A375 (cell line): ENCODE results near the gene ZNF500. TPM values are rescaled to one million over a fixed set of nuclear protein-coding genes. Genes with fewer than 3 reads are reported as not detected.

Experiments used
- small RNA-seq: library from RNA; depleted of rRNA; stranded (forward); fragments of <200 nt; gene quantifications from one replicate; pipeline ENCODE3, GENCODE V24; 2014
- total RNA-seq: library from RNA; depleted of rRNA; stranded (reverse); fragments of >200 nt; shearing (Covaris generic); gene quantifications from 2 replicates; pipeline ENCODE4 v1.2.3, GENCODE V29; 2014; rRNA removed

The ZNF500 gene
- 7.8 and 8.6 TPM in 2 replicates for total RNA-seq

GRCh38 chr16:4766875-4767628 is at the start of gene ZNF500:
ZNF500 (minus strand) TSS chr16:4767162; CDS start chr16:4765978, 1,184 bp downstream.

DNA sequence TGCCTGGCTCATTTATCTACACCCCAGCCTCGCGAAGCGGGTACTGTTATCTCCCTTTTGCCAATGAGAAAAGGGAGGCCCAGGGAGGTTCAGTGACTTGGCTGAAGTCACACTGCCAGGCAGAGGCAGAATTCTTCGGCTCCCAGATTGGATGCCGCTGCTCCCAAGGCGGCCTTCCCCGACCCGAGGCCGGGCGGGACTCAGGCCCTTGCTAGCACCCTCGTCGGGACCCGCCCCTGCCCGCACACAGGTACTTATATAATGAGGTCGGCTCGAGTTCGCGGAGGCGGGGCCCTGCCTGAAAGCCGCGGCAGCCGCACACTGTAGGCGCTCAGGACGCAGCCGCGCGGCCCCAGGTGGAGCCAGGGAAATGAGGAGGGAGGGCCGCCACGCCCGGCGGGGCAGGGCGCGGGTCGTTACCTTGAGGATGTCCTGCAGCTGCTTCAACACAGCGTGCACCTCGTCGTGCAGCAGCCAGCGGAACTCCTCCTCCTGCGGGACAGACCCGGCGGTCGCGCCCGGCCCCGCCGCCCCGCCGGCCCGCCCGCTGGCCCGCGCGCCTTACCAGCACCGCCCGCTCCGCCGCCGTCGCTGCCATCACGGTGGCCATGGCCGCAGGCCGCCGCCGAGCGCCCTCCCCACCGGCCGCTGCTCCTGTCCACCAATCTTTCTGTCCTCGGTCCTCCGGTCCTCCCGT is 35.1 kb upstream of the ZNF500 start, which contains the start of gene ROGDI:
Gene ROGDI, minus strand, starts transcription at position 672 of the 697 bp plus-strand sequence. Its CDS starts 62 bp downstream, at position 610.

GRCh38 chr16:4795181-4795827 is 28.3 kb upstream of the ZNF500 start, which contains the start of gene SMIM22:
SMIM22 (plus strand) TSS chr16:4795369; CDS start chr16:4795735, 366 bp downstream.

DNA sequence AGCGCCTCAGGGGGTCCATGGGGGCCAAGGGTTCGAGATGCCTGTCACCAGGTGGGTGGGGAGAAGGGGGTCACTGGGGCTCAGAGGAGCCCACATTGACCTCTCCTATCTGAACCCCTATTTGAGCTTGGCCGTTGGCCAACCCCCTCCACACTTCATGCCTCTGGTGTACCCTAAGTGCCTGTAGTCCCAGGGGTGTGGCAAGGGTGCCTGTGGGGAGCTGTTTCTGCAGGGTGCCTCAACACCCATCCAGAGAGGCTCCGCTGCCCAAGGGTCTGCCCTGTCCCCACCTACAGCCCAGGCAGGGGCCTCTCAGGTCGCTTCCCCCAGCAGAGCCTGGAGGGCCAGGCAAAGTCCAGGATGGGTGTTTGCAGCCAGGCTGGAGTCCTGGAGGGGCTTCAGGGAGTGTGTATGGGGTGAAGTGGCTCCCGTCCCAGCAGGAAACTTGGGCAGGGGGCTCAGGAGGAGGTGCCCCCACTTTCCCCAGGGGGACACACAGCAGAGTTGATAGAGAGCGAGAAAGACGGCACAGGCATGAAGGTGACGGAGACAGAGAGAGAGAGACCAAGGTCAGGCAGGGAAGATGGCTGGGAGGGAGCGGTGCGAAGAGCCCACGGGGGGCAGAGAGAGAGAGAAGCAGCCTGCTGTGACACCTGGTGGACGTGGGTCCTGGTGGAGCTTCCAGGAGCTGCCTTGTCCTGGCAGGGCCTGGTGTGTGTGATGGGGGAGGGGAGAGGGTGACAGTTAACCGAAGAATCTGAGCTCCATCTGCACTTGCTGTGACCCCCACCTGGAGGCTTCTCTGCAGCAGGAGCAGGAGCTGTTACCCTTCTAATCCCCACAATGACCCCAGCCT is 20.9 kb upstream of the ZNF500 start, which contains the start of gene SEPTIN12:
Gene SEPTIN12, minus strand, starts transcription at position 719 of the 856 bp plus-strand sequence. Its CDS starts 700 bp downstream, at position 19.

GRCh38 chr16:4734063-4734729 is 32.8 kb downstream of the ZNF500 start, which contains the start of the genes ANKS3 and DNAAF8:
ANKS3 (minus strand) TSS chr16:4734271; CDS start chr16:4730149, 4,122 bp downstream.
DNAAF8 (plus strand) TSS chr16:4734537; CDS start chr16:4736515, 1,978 bp downstream.

Small RNA genes lying within 50 kb of the gene (small RNA-seq; reads per million reads assigned to genes)
- not detected for gene RF00017

Other genes with a start within 250 kb of the ZNF500 start
- gene CDIP1, start 228.4 kb downstream of the ZNF500 start, total RNA-seq, result 8.0 and 8.1 TPM in 2 replicates
- gene C16orf96, start 210.8 kb downstream of the ZNF500 start, total RNA-seq, result not detected in 2 replicates
- gene UBALD1, start 152.3 kb downstream of the ZNF500 start, total RNA-seq, result 62.3 and 71.6 TPM in 2 replicates
- gene MGRN1, start 142.3 kb downstream of the ZNF500 start, total RNA-seq, result 26.1 and 27.5 TPM in 2 replicates
- gene NUDT16L1, start 73.6 kb downstream of the ZNF500 start, total RNA-seq, result 32.3 and 33.4 TPM in 2 replicates
- gene ANKS3, start 32.9 kb downstream of the ZNF500 start, total RNA-seq, result 21.2 and 22.8 TPM in 2 replicates
- 0.93 and 1.5 TPM in 2 replicates for gene DNAAF8, start 32.6 kb downstream of the ZNF500 start, total RNA-seq
- gene SEPTIN12, start 21.2 kb upstream of the ZNF500 start, total RNA-seq, result 0.08 TPM in 1 of 2 replicates, not detected in the other
- gene SMIM22, start 28.2 kb upstream of the ZNF500 start, total RNA-seq, result not detected in 2 replicates
- 15.1 and 17.3 TPM in 2 replicates for gene ROGDI, start 35.5 kb upstream of the ZNF500 start, total RNA-seq
- 40.2 and 47.4 TPM in 2 replicates for gene GLYR1, start 80.1 kb upstream of the ZNF500 start, total RNA-seq
- gene UBN1, start 80.3 kb upstream of the ZNF500 start, total RNA-seq, result 42.4 and 44.3 TPM in 2 replicates
- 0.26 and 0.27 TPM in 2 replicates for gene PPL, start 170.0 kb upstream of the ZNF500 start, total RNA-seq
- not detected in 2 replicates for gene SEC14L5, start 191.2 kb upstream of the ZNF500 start, total RNA-seq